WTC11 (cell line): ENCODE results near the gene KLC3. TPM values are rescaled to one million over a fixed set of nuclear protein-coding genes. Genes with fewer than 3 reads are reported as not detected.

ENCODE experiments used
- ATF1 ChIP-seq: sonication (generic); formaldehyde crosslinking; IDR thresholded peaks from 2 replicates; pipeline ENCODE4 v1.8.1; 2023; ENCODE audit warnings: mild to moderate bottlenecking, moderate library complexity, missing genetic modification reagents
- ATF2 ChIP-seq: sonication (generic); formaldehyde crosslinking; IDR thresholded peaks from 2 replicates; pipeline ENCODE4 v1.8.1; 2022; ENCODE audit warnings: low read depth, missing genetic modification reagents, borderline replicate concordance
- EMX1 ChIP-seq: fragments of 250-450 bp; sonication (Bioruptor Pico); IDR thresholded peaks from 2 replicates; pipeline ENCODE4 v1.8.0; 2021; ENCODE audit warnings: mild to moderate bottlenecking
- FOXP1 ChIP-seq: sonication (generic); formaldehyde crosslinking; IDR thresholded peaks from 2 replicates; pipeline ENCODE4 v1.8.0; 2022; ENCODE audit warnings: missing genetic modification reagents, mild to moderate bottlenecking, moderate library complexity, borderline replicate concordance
- GTF2I ChIP-seq: fragments of 250-450 bp; sonication (Bioruptor Pico); conservative IDR thresholded peaks from 2 replicates; pipeline ENCODE4 v1.4.0; 2021; ENCODE audit warnings: mild to moderate bottlenecking
- IRF2 ChIP-seq: sonication (generic); formaldehyde crosslinking; IDR thresholded peaks from 2 replicates; pipeline ENCODE4 v1.8.0; 2022; ENCODE audit warnings: low read depth, missing genetic modification reagents, borderline replicate concordance
- MXD4 ChIP-seq: fragments of 250-450 bp; sonication (Bioruptor Pico); IDR thresholded peaks from 2 replicates; pipeline ENCODE4 v1.8.0; 2021; ENCODE audit warnings: mild to moderate bottlenecking, moderate library complexity, borderline replicate concordance
- NFE2L1 ChIP-seq: sonication (generic); formaldehyde crosslinking; IDR thresholded peaks from 2 replicates; pipeline ENCODE4 v1.8.1; 2023; ENCODE audit warnings: missing genetic modification reagents
- RORB ChIP-seq: fragments of 250-450 bp; sonication (Bioruptor Pico); IDR thresholded peaks from 2 replicates; pipeline ENCODE4 v1.9.0; 2021; ENCODE audit warnings: mild to moderate bottlenecking
- TP53 ChIP-seq: sonication (generic); formaldehyde crosslinking; IDR thresholded peaks from 2 replicates; pipeline ENCODE4 v1.8.1; 2023; ENCODE audit warnings: mild to moderate bottlenecking, missing genetic modification reagents
- ZNF317 ChIP-seq: sonication (generic); formaldehyde crosslinking; IDR thresholded peaks from 2 replicates; pipeline ENCODE4 v1.8.1; 2023; ENCODE audit warnings: low read depth, mild to moderate bottlenecking, moderate library complexity, missing genetic modification reagents, borderline replicate concordance
- ZNF423 ChIP-seq: fragments of 250-450 bp; sonication (Bioruptor Pico); IDR thresholded peaks from 2 replicates; pipeline ENCODE4 v2.1.2; 2022; ENCODE audit warnings: mild to moderate bottlenecking, moderate library complexity
- total RNA-seq: library from RNA; stranded (reverse); gene quantifications from 3 replicates; pipeline ENCODE4 v1.2.3, GENCODE V29; 2021
- TF ChIP-seq, protein P1 (sequence below): sonication (generic); formaldehyde crosslinking; IDR thresholded peaks from 2 replicates; pipeline ENCODE4 v1.8.0; 2022; ENCODE audit warnings: mild to moderate bottlenecking, missing genetic modification reagents
- TF ChIP-seq, protein P2 (sequence below): sonication (generic); formaldehyde crosslinking; IDR thresholded peaks from 2 replicates; pipeline ENCODE4 v1.8.1; 2023; ENCODE audit warnings: mild to moderate bottlenecking, missing genetic modification reagents
- TF ChIP-seq, protein P3 (sequence below): fragments of 250-450 bp; sonication (Bioruptor Pico); IDR thresholded peaks from 2 replicates; pipeline ENCODE4 v1.9.0; 2021; ENCODE audit warnings: mild to moderate bottlenecking
- TF ChIP-seq, protein P4 (sequence below): sonication (generic); formaldehyde crosslinking; IDR thresholded peaks from 2 replicates; pipeline ENCODE4 v1.8.1; 2023; ENCODE audit warnings: mild to moderate bottlenecking, missing genetic modification reagents, moderate library complexity
- TF ChIP-seq, protein P5 (sequence below): sonication (generic); formaldehyde crosslinking; IDR thresholded peaks from 2 replicates; pipeline ENCODE4 v1.8.1; 2023; ENCODE audit warnings: mild to moderate bottlenecking, missing genetic modification reagents, borderline replicate concordance
- TF ChIP-seq, protein P6 (sequence below): fragments of 200-600 bp; IDR thresholded peaks from 2 replicates; pipeline ENCODE4 v1.8.0; 2022; ENCODE audit warnings: antibody characterized with exemption

The KLC3 gene
- total RNA-seq, 1 experiment from 2014 or later = 5.2 TPM

DNA sequence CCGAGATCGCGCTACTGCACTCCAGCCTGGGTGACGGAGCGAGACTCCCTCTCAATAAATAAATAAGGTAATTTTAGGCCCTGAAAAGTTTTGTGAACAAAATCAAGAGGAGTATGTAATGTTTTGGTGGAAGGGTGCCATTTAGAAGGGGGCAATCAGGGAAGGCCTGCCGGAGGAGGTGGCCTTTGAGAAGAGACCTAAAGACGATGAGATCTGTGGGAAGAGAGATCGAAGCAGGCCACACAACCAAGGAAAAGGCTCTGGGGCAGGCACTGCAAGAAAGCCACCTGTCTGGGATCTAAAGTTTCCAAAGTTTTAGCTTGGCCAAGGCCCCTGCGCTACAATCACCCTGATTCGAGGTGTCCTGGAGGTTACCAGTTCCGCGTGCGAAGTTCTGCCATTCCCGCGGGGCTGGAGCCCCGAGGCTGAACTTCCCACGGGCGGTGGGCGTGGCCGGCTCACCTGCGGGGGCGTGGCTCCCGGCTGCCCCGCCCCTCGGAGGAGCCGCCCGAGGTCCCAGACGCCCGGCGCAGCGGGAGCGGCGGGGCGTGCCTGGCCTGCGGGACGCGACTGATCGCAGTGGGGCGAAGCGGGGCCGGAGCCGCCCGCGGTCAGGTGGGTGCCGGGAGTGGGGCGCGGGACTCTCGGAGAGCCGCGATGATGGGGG lies at the start of gene KLC3 (continued):
- TF ChIP-seq ATF2 (CRISPR knock-in tag) (no peak), IRF2 (CRISPR knock-in tag) (no peak), ZNF317 (CRISPR knock-in tag) (no peak), NFE2L1 (CRISPR knock-in tag) (no peak), FOXP1 (CRISPR knock-in tag) (no peak), EMX1 (no peak), RORB (CRISPR knock-in tag) (no peak), ZNF423 (CRISPR knock-in tag) (peak; percentile 24; the same call in 1 of the 2 replicates), TP53 (CRISPR knock-in tag) (no peak), GTF2I (CRISPR knock-in tag) (no peak), ATF1 (CRISPR knock-in tag) (no peak), MXD4 (CRISPR knock-in tag) (no peak)
- TF ChIP-seq, protein P1, sequence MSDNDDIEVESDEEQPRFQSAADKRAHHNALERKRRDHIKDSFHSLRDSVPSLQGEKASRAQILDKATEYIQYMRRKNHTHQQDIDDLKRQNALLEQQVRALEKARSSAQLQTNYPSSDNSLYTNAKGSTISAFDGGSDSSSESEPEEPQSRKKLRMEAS (CRISPR knock-in tag) = no peak
- TF ChIP-seq, protein P2, sequence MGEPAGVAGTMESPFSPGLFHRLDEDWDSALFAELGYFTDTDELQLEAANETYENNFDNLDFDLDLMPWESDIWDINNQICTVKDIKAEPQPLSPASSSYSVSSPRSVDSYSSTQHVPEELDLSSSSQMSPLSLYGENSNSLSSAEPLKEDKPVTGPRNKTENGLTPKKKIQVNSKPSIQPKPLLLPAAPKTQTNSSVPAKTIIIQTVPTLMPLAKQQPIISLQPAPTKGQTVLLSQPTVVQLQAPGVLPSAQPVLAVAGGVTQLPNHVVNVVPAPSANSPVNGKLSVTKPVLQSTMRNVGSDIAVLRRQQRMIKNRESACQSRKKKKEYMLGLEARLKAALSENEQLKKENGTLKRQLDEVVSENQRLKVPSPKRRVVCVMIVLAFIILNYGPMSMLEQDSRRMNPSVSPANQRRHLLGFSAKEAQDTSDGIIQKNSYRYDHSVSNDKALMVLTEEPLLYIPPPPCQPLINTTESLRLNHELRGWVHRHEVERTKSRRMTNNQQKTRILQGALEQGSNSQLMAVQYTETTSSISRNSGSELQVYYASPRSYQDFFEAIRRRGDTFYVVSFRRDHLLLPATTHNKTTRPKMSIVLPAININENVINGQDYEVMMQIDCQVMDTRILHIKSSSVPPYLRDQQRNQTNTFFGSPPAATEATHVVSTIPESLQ (CRISPR knock-in tag) = no peak
- TF ChIP-seq, protein P3, sequence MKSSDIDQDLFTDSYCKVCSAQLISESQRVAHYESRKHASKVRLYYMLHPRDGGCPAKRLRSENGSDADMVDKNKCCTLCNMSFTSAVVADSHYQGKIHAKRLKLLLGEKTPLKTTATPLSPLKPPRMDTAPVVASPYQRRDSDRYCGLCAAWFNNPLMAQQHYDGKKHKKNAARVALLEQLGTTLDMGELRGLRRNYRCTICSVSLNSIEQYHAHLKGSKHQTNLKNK = no peak
- TF ChIP-seq, protein P4, sequence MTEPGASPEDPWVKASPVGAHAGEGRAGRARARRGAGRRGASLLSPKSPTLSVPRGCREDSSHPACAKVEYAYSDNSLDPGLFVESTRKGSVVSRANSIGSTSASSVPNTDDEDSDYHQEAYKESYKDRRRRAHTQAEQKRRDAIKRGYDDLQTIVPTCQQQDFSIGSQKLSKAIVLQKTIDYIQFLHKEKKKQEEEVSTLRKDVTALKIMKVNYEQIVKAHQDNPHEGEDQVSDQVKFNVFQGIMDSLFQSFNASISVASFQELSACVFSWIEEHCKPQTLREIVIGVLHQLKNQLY (CRISPR knock-in tag) = no peak
- TF ChIP-seq, protein P5, sequence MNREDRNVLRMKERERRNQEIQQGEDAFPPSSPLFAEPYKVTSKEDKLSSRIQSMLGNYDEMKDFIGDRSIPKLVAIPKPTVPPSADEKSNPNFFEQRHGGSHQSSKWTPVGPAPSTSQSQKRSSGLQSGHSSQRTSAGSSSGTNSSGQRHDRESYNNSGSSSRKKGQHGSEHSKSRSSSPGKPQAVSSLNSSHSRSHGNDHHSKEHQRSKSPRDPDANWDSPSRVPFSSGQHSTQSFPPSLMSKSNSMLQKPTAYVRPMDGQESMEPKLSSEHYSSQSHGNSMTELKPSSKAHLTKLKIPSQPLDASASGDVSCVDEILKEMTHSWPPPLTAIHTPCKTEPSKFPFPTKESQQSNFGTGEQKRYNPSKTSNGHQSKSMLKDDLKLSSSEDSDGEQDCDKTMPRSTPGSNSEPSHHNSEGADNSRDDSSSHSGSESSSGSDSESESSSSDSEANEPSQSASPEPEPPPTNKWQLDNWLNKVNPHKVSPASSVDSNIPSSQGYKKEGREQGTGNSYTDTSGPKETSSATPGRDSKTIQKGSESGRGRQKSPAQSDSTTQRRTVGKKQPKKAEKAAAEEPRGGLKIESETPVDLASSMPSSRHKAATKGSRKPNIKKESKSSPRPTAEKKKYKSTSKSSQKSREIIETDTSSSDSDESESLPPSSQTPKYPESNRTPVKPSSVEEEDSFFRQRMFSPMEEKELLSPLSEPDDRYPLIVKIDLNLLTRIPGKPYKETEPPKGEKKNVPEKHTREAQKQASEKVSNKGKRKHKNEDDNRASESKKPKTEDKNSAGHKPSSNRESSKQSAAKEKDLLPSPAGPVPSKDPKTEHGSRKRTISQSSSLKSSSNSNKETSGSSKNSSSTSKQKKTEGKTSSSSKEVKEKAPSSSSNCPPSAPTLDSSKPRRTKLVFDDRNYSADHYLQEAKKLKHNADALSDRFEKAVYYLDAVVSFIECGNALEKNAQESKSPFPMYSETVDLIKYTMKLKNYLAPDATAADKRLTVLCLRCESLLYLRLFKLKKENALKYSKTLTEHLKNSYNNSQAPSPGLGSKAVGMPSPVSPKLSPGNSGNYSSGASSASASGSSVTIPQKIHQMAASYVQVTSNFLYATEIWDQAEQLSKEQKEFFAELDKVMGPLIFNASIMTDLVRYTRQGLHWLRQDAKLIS = no peak
- TF ChIP-seq, protein P6, sequence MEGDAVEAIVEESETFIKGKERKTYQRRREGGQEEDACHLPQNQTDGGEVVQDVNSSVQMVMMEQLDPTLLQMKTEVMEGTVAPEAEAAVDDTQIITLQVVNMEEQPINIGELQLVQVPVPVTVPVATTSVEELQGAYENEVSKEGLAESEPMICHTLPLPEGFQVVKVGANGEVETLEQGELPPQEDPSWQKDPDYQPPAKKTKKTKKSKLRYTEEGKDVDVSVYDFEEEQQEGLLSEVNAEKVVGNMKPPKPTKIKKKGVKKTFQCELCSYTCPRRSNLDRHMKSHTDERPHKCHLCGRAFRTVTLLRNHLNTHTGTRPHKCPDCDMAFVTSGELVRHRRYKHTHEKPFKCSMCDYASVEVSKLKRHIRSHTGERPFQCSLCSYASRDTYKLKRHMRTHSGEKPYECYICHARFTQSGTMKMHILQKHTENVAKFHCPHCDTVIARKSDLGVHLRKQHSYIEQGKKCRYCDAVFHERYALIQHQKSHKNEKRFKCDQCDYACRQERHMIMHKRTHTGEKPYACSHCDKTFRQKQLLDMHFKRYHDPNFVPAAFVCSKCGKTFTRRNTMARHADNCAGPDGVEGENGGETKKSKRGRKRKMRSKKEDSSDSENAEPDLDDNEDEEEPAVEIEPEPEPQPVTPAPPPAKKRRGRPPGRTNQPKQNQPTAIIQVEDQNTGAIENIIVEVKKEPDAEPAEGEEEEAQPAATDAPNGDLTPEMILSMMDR = no peak
